OCI-LY7 (cell line): ENCODE results near the gene AOX1.

ENCODE experiments used
- CTCF ChIP-seq: fragments of 200-600 bp; sonication (generic); conservative IDR thresholded peaks from 2 replicates; pipeline ENCODE4 v1.5.1; 2014; ENCODE audit warnings: mild to moderate bottlenecking, antibody characterized with exemption, low read length, moderate library complexity, mixed read lengths
- EZH2phosphoT487 ChIP-seq: fragments of 200-600 bp; sonication (generic); IDR thresholded peaks from 2 replicates; pipeline ENCODE4 v1.6.1; 2018; ENCODE audit warnings: low read depth, borderline replicate concordance, mild to moderate bottlenecking, mixed run types, antibody characterized with exemption, low read length, moderate library complexity, mixed read lengths

- no peak for TF ChIP-seq EZH2phosphoT487
- no peak for TF ChIP-seq CTCF
Measured at GRCh38 chr2:200703926-200704637, 118.3 kb downstream of the AOX1 start.
